NCI-H1048 (cell line): Measurements from ENCODE around the gene ZNF528.

Experiments used
- DNase-seq: peaks from one replicate; lab custom pipeline; 2025; lab: John Stamatoyannopoulos, UW

ZNF528 gene

GRCh38 chr19:52397310-52398080, at the start of gene ZNF528:
Gene ZNF528, plus strand, starts transcription at chr19:52397849. Its CDS starts 4,165 bp downstream, at chr19:52402014.
- DNase-seq = peak; percentile 92

GRCh38 chr19:52351512-52351911, 46.1 kb upstream of the ZNF528 start:
- no peak for DNase-seq

GRCh38 chr19:52366414-52366824, 31.2 kb upstream of the ZNF528 start:
- no peak for DNase-seq

- DNase-seq = no peak
Measured at GRCh38 chr19:52369559-52370340, 27.9 kb upstream of the ZNF528 start, which contains the start of gene ZNF880. Gene ZNF880, plus strand, starts transcription at chr19:52369923. Its CDS starts 43 bp downstream, at chr19:52369966.

- DNase-seq = no peak
Measured at GRCh38 chr19:52370341-52370710, 27.3 kb upstream of the ZNF528 start.

- no peak for DNase-seq
Measured at GRCh38 chr19:52391135-52391534, 6.5 kb upstream of the ZNF528 start.

- DNase-seq = no peak
Measured at GRCh38 chr19:52398081-52398441, 412 bp downstream of the ZNF528 start.

- no peak for DNase-seq
Measured at GRCh38 chr19:52410276-52410675, 12.6 kb downstream of the ZNF528 start.

- DNase-seq = no peak
Measured at GRCh38 chr19:52415711-52416110, 18.1 kb downstream of the ZNF528 start.

- no peak for DNase-seq
Measured at GRCh38 chr19:52428937-52429336, 31.3 kb downstream of the ZNF528 start, which contains the start of gene ZNF534. Gene ZNF534, plus strand, starts transcription at chr19:52429148. Its CDS starts 2,327 bp downstream, at chr19:52431475.

GRCh38 chr19:52442179-52442578, 44.5 kb downstream of the ZNF528 start:
- no peak for DNase-seq

- no peak for DNase-seq
Measured at GRCh38 chr19:52444506-52444905, 46.9 kb downstream of the ZNF528 start.

GRCh38 chr19:52451241-52451640, 53.6 kb downstream of the ZNF528 start:
- no peak for DNase-seq

GRCh38 chr19:52453324-52454094, 55.9 kb downstream of the ZNF528 start, which contains the start of gene ZNF578:
Gene ZNF578, plus strand, starts transcription at chr19:52453553. Its CDS starts 48,293 bp downstream, at chr19:52501846.
- DNase-seq = no peak

GRCh38 chr19:52464798-52465470, 67.3 kb downstream of the ZNF528 start:
- peak; percentile 7 for DNase-seq
